Panc1 (cell line): ENCODE data around the gene TFEC. TPM values are rescaled to one million over a fixed set of nuclear protein-coding genes. Genes with fewer than 3 reads are reported as not detected.

Experiments used
- ATAC-seq: fragments of 200-7000 bp; cut with Tn5 transposase; 2 replicates; pipeline ENCODE4 v1.9.1; 2020; ENCODE audit warnings: mild to moderate bottlenecking, moderate library complexity
- BruUV-seq: library from RNA; stranded (reverse); fragments of 400-500 nt; replicated peaks from 2 replicates; lab custom pipeline; 2021; lab: Mats Ljungman, UMichigan
- CTCF ChIA-PET: fragments of 300-600 bp; sonication (Branson Sonifier 250); formaldehyde crosslinking; loops from one replicate; lab custom pipeline; 2022; ENCODE audit warnings: antibody characterized with exemption; lab: Charles Lee
- POLR2A ChIA-PET: fragments of 300-600 bp; sonication (Branson Sonifier 250); formaldehyde crosslinking; loops from one replicate; lab custom pipeline; 2022; ENCODE audit warnings: antibody characterized with exemption; lab: Charles Lee
- DNase-seq: peaks from one replicate; pipeline ENCODE4 v3.0.0-alpha.2; 2010; ENCODE audit warnings: low read depth, low spot score
- H3K27ac ChIP-seq: 2 replicates; pipeline ENCODE4 v1.5.1; 2011; ENCODE audit warnings: mild to moderate bottlenecking, low read length, inconsistent platforms
- H3K27me3 ChIP-seq: fragments of 200-500 bp; sonication (Bioruptor generic); 2 replicates; pipeline ENCODE4 v1.6.0; 2014; ENCODE audit warnings: low read length, inconsistent platforms; ENCODE audit not compliant: control insufficient read depth, insufficient read depth
- H3K36me3 ChIP-seq: fragments of 200-500 bp; sonication (Bioruptor generic); 2 replicates; pipeline ENCODE4 v1.5.1; 2014; ENCODE audit warnings: inconsistent platforms, mild to moderate bottlenecking, low read length, moderate library complexity; ENCODE audit not compliant: control insufficient read depth, insufficient read depth
- H3K4me1 ChIP-seq: 2 replicates; pipeline ENCODE4 v1.5.1; 2011; ENCODE audit warnings: inconsistent platforms, mild to moderate bottlenecking, low read length, moderate library complexity; ENCODE audit not compliant: control insufficient read depth, insufficient read depth
- H3K4me3 ChIP-seq, 2 experiments: 2 replicates each; pipeline ENCODE4 v1.5.1; 2011 to 2012; ENCODE audit warnings: low read depth in 2 of 2, low read length in 2 of 2, mild to moderate bottlenecking in 2 of 2, inconsistent platforms in 1 of 2, moderate library complexity in 1 of 2
- H3K9me3 ChIP-seq: fragments of 200-500 bp; sonication (Bioruptor generic); 2 replicates; pipeline ENCODE4 v1.5.1; 2014; ENCODE audit warnings: low read depth, mild to moderate bottlenecking, inconsistent platforms, low read length, moderate library complexity; ENCODE audit not compliant: control insufficient read depth, insufficient read depth
- POLR2AphosphoS5 ChIP-seq: IDR thresholded peaks from 2 replicates; pipeline ENCODE4 v1.6.1; 2012; ENCODE audit warnings: mild to moderate bottlenecking, low read depth, low read length, moderate library complexity
- SIN3A ChIP-seq: IDR thresholded peaks from 2 replicates; pipeline ENCODE4 v1.6.1; 2012; ENCODE audit warnings: low read depth, mild to moderate bottlenecking, low read length, moderate library complexity, borderline replicate concordance; ENCODE audit not compliant: insufficient read depth
- TCF7L2 ChIP-seq: IDR thresholded peaks from 2 replicates; pipeline ENCODE4 v1.6.1; 2011; ENCODE audit warnings: mild to moderate bottlenecking, low read depth, low read length, inconsistent platforms
- in situ Hi-C: cut with HindIII; loops from 2 replicates; pipeline ENCODE4 v1.10.0; 2016; ENCODE audit warnings: low sequenced_read_pairs, low pct_unique_long_range_greater_than_20kb
- intact Hi-C: fragments of 100-400 bp; cut with micrococcal nuclease; formaldehyde crosslinking; loops from one replicate; pipeline ENCODE4 v1.10.0; 2022; ENCODE audit not compliant: unreplicated experiment
- total RNA-seq: library from RNA; stranded (reverse); gene quantifications from one replicate; pipeline ENCODE4 v1.2.1, GENCODE V29; 2021; ENCODE audit not compliant: unreplicated experiment
- TF ChIP-seq, protein P1 (sequence below), 2 experiments: IDR thresholded peaks; 2 replicates each; pipeline ENCODE4 v1.6.1; 2011 to 2012; ENCODE audit warnings: low read depth in 2 of 2, control low read depth in 1 of 2, low read length in 1 of 2, mild to moderate bottlenecking in 1 of 2, moderate library complexity in 1 of 2; ENCODE audit not compliant: insufficient read depth in 1 of 2
- TF ChIP-seq, protein P2 (sequence below): fragments of 450-650 bp; IDR thresholded peaks from 2 replicates; pipeline ENCODE4 v1.5.1; 2017; ENCODE audit warnings: mild to moderate bottlenecking

The TFEC gene
- total RNA-seq, 1 experiment from 2014 or later, result not detected

DNA sequence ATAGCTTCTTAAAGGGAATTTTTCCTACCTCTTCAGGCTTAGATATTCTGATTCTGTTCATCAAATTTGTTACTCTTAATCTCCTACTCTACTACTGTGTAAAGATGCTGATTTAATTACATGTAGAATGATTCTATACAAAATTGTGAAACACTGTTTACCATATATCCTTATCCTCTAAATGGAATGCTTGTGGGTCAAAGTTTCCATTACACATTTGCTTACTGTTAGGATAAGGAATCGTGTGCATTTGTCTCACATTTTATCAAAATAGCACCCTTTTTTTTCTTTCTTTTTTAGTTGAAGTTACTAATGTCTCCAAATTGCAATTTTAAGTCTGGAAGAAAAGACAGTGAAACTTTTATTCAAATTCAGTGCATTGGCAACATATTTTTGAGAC is 65.3 kb downstream of the TFEC start:
- in situ Hi-C loops (no loop called here), intact Hi-C loops (no loop called here)
- no TSS peak for BruUV-seq
- TF ChIP-seq, protein P1, sequence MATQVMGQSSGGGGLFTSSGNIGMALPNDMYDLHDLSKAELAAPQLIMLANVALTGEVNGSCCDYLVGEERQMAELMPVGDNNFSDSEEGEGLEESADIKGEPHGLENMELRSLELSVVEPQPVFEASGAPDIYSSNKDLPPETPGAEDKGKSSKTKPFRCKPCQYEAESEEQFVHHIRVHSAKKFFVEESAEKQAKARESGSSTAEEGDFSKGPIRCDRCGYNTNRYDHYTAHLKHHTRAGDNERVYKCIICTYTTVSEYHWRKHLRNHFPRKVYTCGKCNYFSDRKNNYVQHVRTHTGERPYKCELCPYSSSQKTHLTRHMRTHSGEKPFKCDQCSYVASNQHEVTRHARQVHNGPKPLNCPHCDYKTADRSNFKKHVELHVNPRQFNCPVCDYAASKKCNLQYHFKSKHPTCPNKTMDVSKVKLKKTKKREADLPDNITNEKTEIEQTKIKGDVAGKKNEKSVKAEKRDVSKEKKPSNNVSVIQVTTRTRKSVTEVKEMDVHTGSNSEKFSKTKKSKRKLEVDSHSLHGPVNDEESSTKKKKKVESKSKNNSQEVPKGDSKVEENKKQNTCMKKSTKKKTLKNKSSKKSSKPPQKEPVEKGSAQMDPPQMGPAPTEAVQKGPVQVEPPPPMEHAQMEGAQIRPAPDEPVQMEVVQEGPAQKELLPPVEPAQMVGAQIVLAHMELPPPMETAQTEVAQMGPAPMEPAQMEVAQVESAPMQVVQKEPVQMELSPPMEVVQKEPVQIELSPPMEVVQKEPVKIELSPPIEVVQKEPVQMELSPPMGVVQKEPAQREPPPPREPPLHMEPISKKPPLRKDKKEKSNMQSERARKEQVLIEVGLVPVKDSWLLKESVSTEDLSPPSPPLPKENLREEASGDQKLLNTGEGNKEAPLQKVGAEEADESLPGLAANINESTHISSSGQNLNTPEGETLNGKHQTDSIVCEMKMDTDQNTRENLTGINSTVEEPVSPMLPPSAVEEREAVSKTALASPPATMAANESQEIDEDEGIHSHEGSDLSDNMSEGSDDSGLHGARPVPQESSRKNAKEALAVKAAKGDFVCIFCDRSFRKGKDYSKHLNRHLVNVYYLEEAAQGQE (IDR thresholded peaks at IDR 0.05; ENCODE audit: insufficient read depth in 1 of 2, low read depth in 2 of 2, low read length in 1 of 2), result no peak
- TF ChIP-seq POLR2AphosphoS5 (no peak), TCF7L2 (no peak), SIN3A (no peak)
- TF ChIP-seq, protein P2, sequence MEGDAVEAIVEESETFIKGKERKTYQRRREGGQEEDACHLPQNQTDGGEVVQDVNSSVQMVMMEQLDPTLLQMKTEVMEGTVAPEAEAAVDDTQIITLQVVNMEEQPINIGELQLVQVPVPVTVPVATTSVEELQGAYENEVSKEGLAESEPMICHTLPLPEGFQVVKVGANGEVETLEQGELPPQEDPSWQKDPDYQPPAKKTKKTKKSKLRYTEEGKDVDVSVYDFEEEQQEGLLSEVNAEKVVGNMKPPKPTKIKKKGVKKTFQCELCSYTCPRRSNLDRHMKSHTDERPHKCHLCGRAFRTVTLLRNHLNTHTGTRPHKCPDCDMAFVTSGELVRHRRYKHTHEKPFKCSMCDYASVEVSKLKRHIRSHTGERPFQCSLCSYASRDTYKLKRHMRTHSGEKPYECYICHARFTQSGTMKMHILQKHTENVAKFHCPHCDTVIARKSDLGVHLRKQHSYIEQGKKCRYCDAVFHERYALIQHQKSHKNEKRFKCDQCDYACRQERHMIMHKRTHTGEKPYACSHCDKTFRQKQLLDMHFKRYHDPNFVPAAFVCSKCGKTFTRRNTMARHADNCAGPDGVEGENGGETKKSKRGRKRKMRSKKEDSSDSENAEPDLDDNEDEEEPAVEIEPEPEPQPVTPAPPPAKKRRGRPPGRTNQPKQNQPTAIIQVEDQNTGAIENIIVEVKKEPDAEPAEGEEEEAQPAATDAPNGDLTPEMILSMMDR, result no peak
- no peaks in the 10 kb centered on the region for H3K9me3 ChIP-seq
- H3K4me1 ChIP-seq, result no peaks in the 10 kb centered on the region
- H3K27ac ChIP-seq, result no peak overlapping the region
- DNase-seq (no peak), ATAC-seq (no peak)
- no peak overlapping the region for H3K4me3 ChIP-seq
- H3K27me3 ChIP-seq, result no peaks in the 10 kb centered on the region
- POLR2A ChIA-PET, result interaction anchor here (0.7 kb wide), 1 partner anchor 46 kb away, joined by 4 read pairs; no protein-coding TSS in a partner anchor
- CTCF ChIA-PET, result no interaction called here
- no peaks in the 10 kb centered on the region for H3K36me3 ChIP-seq

DNA sequence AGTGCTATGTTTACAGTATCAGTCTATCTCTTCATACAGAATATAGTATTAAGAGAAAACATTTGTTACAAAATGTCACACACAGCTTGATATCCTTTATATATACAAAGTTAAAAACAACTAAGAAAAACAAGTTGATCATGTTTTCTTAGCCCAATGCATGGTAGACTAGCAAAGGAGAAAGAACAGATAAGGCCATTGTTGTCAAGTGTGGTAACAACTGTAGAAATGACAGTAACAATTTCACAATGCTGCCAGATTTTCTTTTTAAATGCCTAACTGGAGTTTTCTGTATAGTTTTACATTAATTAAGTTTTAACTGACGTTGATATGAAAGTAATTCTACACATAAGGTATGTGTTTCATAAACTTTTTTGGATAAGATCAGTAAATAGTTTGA is 65.8 kb downstream of the TFEC start:
- TF ChIP-seq, protein P1 (IDR thresholded peaks at IDR 0.05; ENCODE audit: insufficient read depth in 1 of 2, low read depth in 2 of 2, low read length in 1 of 2), result no peak
- TF ChIP-seq, protein P2, result no peak
- TF ChIP-seq SIN3A, result no peak
- TF ChIP-seq TCF7L2, result no peak
- no peak for TF ChIP-seq POLR2AphosphoS5
- intact Hi-C loops, result no loop called here
- no peaks in the 10 kb centered on the region for H3K36me3 ChIP-seq
- in situ Hi-C loops, result no loop called here
- CTCF ChIA-PET, result no interaction called here
- H3K4me1 ChIP-seq, result no peaks in the 10 kb centered on the region
- H3K27me3 ChIP-seq, result no peaks in the 10 kb centered on the region
- BruUV-seq, result no TSS peak
- ATAC-seq (no peak), DNase-seq (no peak)
- H3K4me3 ChIP-seq, result no peak overlapping the region
- H3K9me3 ChIP-seq, result no peaks in the 10 kb centered on the region
- no peak overlapping the region for H3K27ac ChIP-seq
- POLR2A ChIA-PET, result no interaction called here
